SK-N-SH treated with all-trans-retinoic acid at 6 μM for 48 hours (cell line): ENCODE data around the gene RYK.

Source experiments
- ATAC-seq: fragments of 200-7000 bp; cut with Tn5 transposase; 3 replicates; pipeline ENCODE4 v1.9.1; 2020; ENCODE audit warnings: mild to moderate bottlenecking, moderate library complexity
- ARNTL ChIP-seq: fragments of 450-650 bp; formaldehyde crosslinking; IDR thresholded peaks from 2 replicates; pipeline ENCODE4 v1.5.0; 2020; ENCODE audit warnings: low read depth, mild to moderate bottlenecking, moderate library complexity, borderline replicate concordance
- BACH2 ChIP-seq: fragments of 250-450 bp; sonication (Bioruptor Pico); IDR thresholded peaks from 2 replicates; pipeline ENCODE4 v1.9.0; 2021; ENCODE audit warnings: mild to moderate bottlenecking, borderline replicate concordance
- CREB5 ChIP-seq: fragments of 250-450 bp; sonication (Bioruptor Pico); IDR thresholded peaks from 2 replicates; pipeline ENCODE4 v1.5.1; 2020; ENCODE audit warnings: low read depth, mild to moderate bottlenecking, moderate library complexity
- CSRNP3 ChIP-seq: fragments of 250-450 bp; sonication (Bioruptor Pico); IDR thresholded peaks from 2 replicates; pipeline ENCODE4 v1.5.1; 2021; ENCODE audit warnings: mild to moderate bottlenecking, moderate library complexity
- ESRRG ChIP-seq: fragments of 250-450 bp; sonication (Bioruptor Pico); IDR thresholded peaks from 2 replicates; pipeline ENCODE4 v1.6.1; 2021; ENCODE audit warnings: mild to moderate bottlenecking
- OSR1 ChIP-seq: fragments of 250-450 bp; sonication (Bioruptor Pico); IDR thresholded peaks from 2 replicates; pipeline ENCODE4 v1.8.0; 2022; ENCODE audit warnings: moderate library complexity, mild to moderate bottlenecking, inconsistent platforms
- PATZ1 ChIP-seq: fragments of 250-450 bp; sonication (Bioruptor Pico); IDR thresholded peaks from 2 replicates; pipeline ENCODE4 v1.8.0; 2020; ENCODE audit warnings: mild to moderate bottlenecking, moderate library complexity, borderline replicate concordance
- POU6F1 ChIP-seq: fragments of 250-450 bp; sonication (Bioruptor Pico); IDR thresholded peaks from 2 replicates; pipeline ENCODE4 v1.8.0; 2021; ENCODE audit warnings: low read depth, mild to moderate bottlenecking, moderate library complexity, borderline replicate concordance
- PPARA ChIP-seq: fragments of 250-450 bp; sonication (Bioruptor Pico); IDR thresholded peaks from 2 replicates; pipeline ENCODE4 v1.5.0; 2020; ENCODE audit warnings: mild to moderate bottlenecking, borderline replicate concordance
- RARB ChIP-seq: fragments of 250-450 bp; sonication (Bioruptor Pico); IDR thresholded peaks from 2 replicates; pipeline ENCODE4 v1.8.0; 2021; ENCODE audit warnings: mild to moderate bottlenecking, moderate library complexity
- SNAI2 ChIP-seq: fragments of 250-450 bp; sonication (Bioruptor Pico); IDR thresholded peaks from 2 replicates; pipeline ENCODE4 v1.5.0; 2020; ENCODE audit warnings: mild to moderate bottlenecking, moderate library complexity
- TCF4 ChIP-seq: fragments of 250-450 bp; sonication (Bioruptor Pico); IDR thresholded peaks from 2 replicates; pipeline ENCODE4 v1.8.0; 2021; ENCODE audit warnings: mild to moderate bottlenecking, moderate library complexity, borderline replicate concordance
- TOX ChIP-seq: fragments of 250-450 bp; sonication (Bioruptor Pico); IDR thresholded peaks from 2 replicates; pipeline ENCODE4 v1.8.0; 2021; ENCODE audit warnings: mild to moderate bottlenecking, moderate library complexity, borderline replicate concordance
- TSHZ2 ChIP-seq: fragments of 250-450 bp; sonication (Bioruptor Pico); IDR thresholded peaks from 2 replicates; pipeline ENCODE4 v1.5.0; 2020; ENCODE audit warnings: mild to moderate bottlenecking, moderate library complexity
- ZC3H10 ChIP-seq: fragments of 250-450 bp; sonication (Bioruptor Pico); IDR thresholded peaks from 2 replicates; pipeline ENCODE4 v1.5.1; 2021; ENCODE audit warnings: mild to moderate bottlenecking, moderate library complexity
- ZFP30 ChIP-seq: fragments of 450-650 bp; formaldehyde crosslinking; IDR thresholded peaks from 2 replicates; pipeline ENCODE4 v1.5.0; 2022; ENCODE audit warnings: mild to moderate bottlenecking, moderate library complexity
- ZNF565 ChIP-seq: fragments of 450-650 bp; formaldehyde crosslinking; conservative IDR thresholded peaks from 2 replicates; pipeline ENCODE4 v1.5.0; 2020; ENCODE audit warnings: low read depth, mild to moderate bottlenecking, moderate library complexity
- ZNF70 ChIP-seq: fragments of 450-650 bp; formaldehyde crosslinking; IDR thresholded peaks from 2 replicates; pipeline ENCODE4 v1.5.0; 2020; ENCODE audit warnings: mild to moderate bottlenecking, moderate library complexity
- ZNF8 ChIP-seq: fragments of 450-650 bp; formaldehyde crosslinking; IDR thresholded peaks from 2 replicates; pipeline ENCODE4 v1.5.0; 2020; ENCODE audit warnings: mild to moderate bottlenecking, moderate library complexity

Gene RYK

GRCh38 chr3:134296616-134297015, 46.0 kb upstream of the RYK start:
- no peak for ATAC-seq

GRCh38 chr3:134295930-134296329, 45.3 kb upstream of the RYK start:
- TF ChIP-seq OSR1 (CRISPR knock-in tag), result no peak
- no peak for TF ChIP-seq TOX (CRISPR knock-in tag)
- no peak for TF ChIP-seq BACH2 (CRISPR knock-in tag)
- TF ChIP-seq PATZ1 (CRISPR knock-in tag), result no peak
- ATAC-seq, result no peak

More at GRCh38 chr3:134296616-134297015, 46.0 kb upstream of the RYK start:
- TF ChIP-seq ESRRG, result no peak
- no peak for TF ChIP-seq ZC3H10 (CRISPR knock-in tag)
- TF ChIP-seq BACH2 (CRISPR knock-in tag), result no peak
- TF ChIP-seq CREB5 (CRISPR knock-in tag), result no peak
- TF ChIP-seq TCF4, result no peak
- no peak for TF ChIP-seq PPARA (CRISPR knock-in tag)
- no peak for TF ChIP-seq RARB (CRISPR knock-in tag)
- no peak for TF ChIP-seq TSHZ2 (CRISPR knock-in tag)
- TF ChIP-seq ZFP30 (CRISPR knock-in tag), result no peak
- no peak for TF ChIP-seq ARNTL (CRISPR knock-in tag)
- no peak for TF ChIP-seq SNAI2
- TF ChIP-seq CSRNP3 (CRISPR knock-in tag), result no peak
- TF ChIP-seq ZNF565 (CRISPR knock-in tag), result no peak
- no peak for TF ChIP-seq POU6F1 (CRISPR knock-in tag)
- no peak for TF ChIP-seq ZNF70 (CRISPR knock-in tag)
- TF ChIP-seq ZNF8 (CRISPR knock-in tag), result no peak
- no peak for TF ChIP-seq TOX (CRISPR knock-in tag)

- TF ChIP-seq CREB5 (CRISPR knock-in tag) (no peak), ZFP30 (CRISPR knock-in tag) (no peak), OSR1 (CRISPR knock-in tag) (no peak), SNAI2 (no peak)
- TF ChIP-seq, all 23 proteins: peak for 0
- ATAC-seq, result no peak
These were observed 43.9 kb upstream of the RYK start for GRCh38 chr3:134294302-134295280.
